MCF 10A (cell line): ENCODE results near the gene GDPD1. TPM values are rescaled to one million over a fixed set of nuclear protein-coding genes. Genes with fewer than 3 reads are reported as not detected.
"Not testable (repeated sequence)": the region's sequence is repeated elsewhere in the genome, so short reads cannot be mapped to it uniquely, and the experiment has no call there.

ENCODE experiments used
- BruUV-seq: library from RNA; stranded (reverse); fragments of 400-500 nt; replicated peaks from 2 replicates; lab custom pipeline; 2021; lab: Mats Ljungman, UMichigan
- CTCF ChIA-PET: fragments of 300-600 bp; sonication (Branson Sonifier 250); formaldehyde crosslinking; extraction: SDS; loops from one replicate; lab custom pipeline; 2021; ENCODE audit warnings: antibody characterized with exemption, inconsistent platforms; lab: Yijun Ruan, JAX
- POLR2A ChIA-PET: fragments of 300-600, 350-650 bp; sonication (Branson Sonifier 250); formaldehyde crosslinking; extraction: SDS; loops from one replicate; lab custom pipeline; 2020; ENCODE audit warnings: antibody characterized with exemption, inconsistent platforms; lab: Yijun Ruan, JAX
- DNase-seq: peaks from one replicate; pipeline ENCODE4 v3.0.0-alpha.2; 2018; ENCODE audit not compliant: unreplicated experiment
- H3K27ac Mint-ChIP-seq: one replicate; pipeline ENCODE4 v1.8.0; 2022; ENCODE audit warnings: mild to moderate bottlenecking, low read depth, mixed read lengths; ENCODE audit not compliant: unreplicated experiment
- H3K27me3 Mint-ChIP-seq: one replicate; pipeline ENCODE4 v1.8.0; 2022; ENCODE audit warnings: mixed read lengths; ENCODE audit not compliant: insufficient read depth, unreplicated experiment
- H3K36me3 Mint-ChIP-seq: one replicate; pipeline ENCODE4 v1.8.0; 2022; ENCODE audit warnings: mild to moderate bottlenecking, moderate library complexity, mixed read lengths; ENCODE audit not compliant: insufficient read depth, unreplicated experiment
- H3K4me1 Mint-ChIP-seq: one replicate; pipeline ENCODE4 v1.8.0; 2022; ENCODE audit warnings: mixed read lengths; ENCODE audit not compliant: insufficient read depth, unreplicated experiment
- H3K4me3 Mint-ChIP-seq: one replicate; pipeline ENCODE4 v1.8.0; 2022; ENCODE audit warnings: mild to moderate bottlenecking, moderate library complexity, mixed read lengths; ENCODE audit not compliant: unreplicated experiment
- H3K9me3 Mint-ChIP-seq: one replicate; pipeline ENCODE4 v1.8.0; 2022; ENCODE audit warnings: mixed read lengths; ENCODE audit not compliant: unreplicated experiment
- CTCF ChIP-seq: fragments of 200-600 bp; IDR thresholded peaks from one replicate; pipeline ENCODE4 v1.8.0; 2022; ENCODE audit warnings: antibody characterized with exemption, mild to moderate bottlenecking; ENCODE audit not compliant: unreplicated experiment
- intact Hi-C: fragments of 100-400 bp; cut with micrococcal nuclease; formaldehyde crosslinking; loops from 2 replicates; pipeline ENCODE4 v1.14.1; 2022
- total RNA-seq: library from RNA; stranded (reverse); gene quantifications from 2 replicates; pipeline ENCODE4 v1.2.3, GENCODE V29; 2022

GDPD1 gene
- total RNA-seq, 1 experiment from 2014 or later: 2.9 TPM

GRCh38 chr17:59300941-59301340 lies 80.6 kb downstream of the GDPD1 start:
- POLR2A ChIA-PET: interaction anchor here (0.7 kb wide), 1 partner anchor 68 kb away, joined by 3 read pairs; no protein-coding TSS in a partner anchor
- Mint-ChIP-seq H3K27me3 (peaks cover 13% of the 10 kb centered on the region), H3K36me3 (no peaks in the 10 kb centered on the region), H3K27ac (no peak overlapping the region), H3K9me3 (no peaks in the 10 kb centered on the region), H3K4me3 (no peak overlapping the region), H3K4me1 (no peaks in the 10 kb centered on the region)
- intact Hi-C loops: no loop called here
- no peak for DNase-seq
- no TSS peak for BruUV-seq
- no peak for TF ChIP-seq CTCF
- CTCF ChIA-PET: interaction anchor here (1.6 kb wide), 1 partner anchor 141 kb away, joined by 4 read pairs; no protein-coding TSS in a partner anchor

GRCh38 chr17:59304811-59305210 lies 84.5 kb downstream of the GDPD1 start:
- TF ChIP-seq CTCF: no peak
- H3K4me1 Mint-ChIP-seq: no peaks in the 10 kb centered on the region
- peaks cover 13% of the 10 kb centered on the region for H3K27me3 Mint-ChIP-seq
- BruUV-seq: no TSS peak
- H3K36me3 Mint-ChIP-seq: no peaks in the 10 kb centered on the region
- no peak overlapping the region for H3K4me3 Mint-ChIP-seq
- no peaks in the 10 kb centered on the region for H3K9me3 Mint-ChIP-seq
- H3K27ac Mint-ChIP-seq: no peak overlapping the region
- intact Hi-C loops: no loop called here
- DNase-seq: no peak
- CTCF ChIA-PET: interaction anchor here (2.5 kb wide), 1 partner anchor 137 kb away, joined by 7 read pairs; no protein-coding TSS in a partner anchor
- POLR2A ChIA-PET: interaction anchor here (0.6 kb wide), 1 partner anchor 8 kb away, joined by 3 read pairs; no protein-coding TSS in a partner anchor

GRCh38 chr17:59310263-59310920 lies 90.1 kb downstream of the GDPD1 start:
- no peaks in the 10 kb centered on the region for H3K36me3 Mint-ChIP-seq
- no TSS peak for BruUV-seq
- H3K4me1 Mint-ChIP-seq: peaks cover 5% of the 10 kb centered on the region
- CTCF ChIA-PET: interaction anchor here (0.6 to 9.8 kb wide), 29 partner anchors 10 to 506 kb away, joined by 3 to 227 read pairs (median 4); partner anchors contain the start of gene GDPD1
- intact Hi-C loops: loop anchor here (2.0 to 10.0 kb wide), 3 partner anchors 90 to 724 kb away; partner anchors contain the start of gene GDPD1
- peaks cover 4% of the 10 kb centered on the region for H3K27me3 Mint-ChIP-seq
- no peak for DNase-seq
- POLR2A ChIA-PET: interaction anchor here (0.8 to 3.1 kb wide), 7 partner anchors 90 to 255 kb away, joined by 3 to 18 read pairs (median 4); partner anchors contain the start of genes DHX40 and GDPD1
- no peak overlapping the region for H3K27ac Mint-ChIP-seq
- H3K9me3 Mint-ChIP-seq: no peaks in the 10 kb centered on the region
- TF ChIP-seq CTCF: no peak
- no peak overlapping the region for H3K4me3 Mint-ChIP-seq

- Mint-ChIP-seq H3K9me3 (no peaks in the 10 kb centered on the region), H3K36me3 (no peaks in the 10 kb centered on the region)
These were observed 90.7 kb downstream of the GDPD1 start for GRCh38 chr17:59311051-59311468.

GRCh38 chr17:59311521-59311920 lies 91.2 kb downstream of the GDPD1 start:
- intact Hi-C loops: loop anchor here (1.0 to 10.0 kb wide), 6 partner anchors 91 to 723 kb away; partner anchors contain the start of gene GDPD1
- H3K4me1 Mint-ChIP-seq, BruUV-seq, H3K9me3 Mint-ChIP-seq, H3K4me3 Mint-ChIP-seq, H3K36me3 Mint-ChIP-seq, H3K27me3 Mint-ChIP-seq, H3K27ac Mint-ChIP-seq, DNase-seq: not testable (repeated sequence)
- ChIA-PET CTCF (interaction anchor here (0.6 to 9.8 kb wide), 21 partner anchors 9 to 248 kb away, joined by 3 to 227 read pairs (median 5); no protein-coding TSS in a partner anchor), POLR2A (interaction anchor here (0.8 to 3.1 kb wide), 5 partner anchors 91 to 254 kb away, joined by 3 to 18 read pairs (median 5); partner anchors contain the start of genes DHX40 and GDPD1)

More at GRCh38 chr17:59311051-59311468, 90.7 kb downstream of the GDPD1 start:
- ChIA-PET CTCF (interaction anchor here (0.6 to 9.8 kb wide), 31 partner anchors 10 to 505 kb away, joined by 3 to 227 read pairs (median 4); partner anchors contain the start of gene GDPD1), POLR2A (interaction anchor here (0.8 to 3.1 kb wide), 7 partner anchors 91 to 254 kb away, joined by 3 to 18 read pairs (median 4); partner anchors contain the start of genes DHX40 and GDPD1)
- TF ChIP-seq CTCF: peak; percentile 79
- Mint-ChIP-seq H3K4me3 (no peak overlapping the region), H3K4me1 (peaks cover 5% of the 10 kb centered on the region), H3K27ac (no peak overlapping the region), H3K27me3 (no peaks in the 10 kb centered on the region)
- peak; percentile 75 for DNase-seq
- intact Hi-C loops: loop anchor here (1.0 to 10.0 kb wide), 6 partner anchors 90 to 724 kb away; partner anchors contain the start of gene GDPD1
- BruUV-seq: no TSS peak
